ENCODE results near the gene SYT5. TPM values are rescaled to one million over a fixed set of nuclear protein-coding genes. Genes with fewer than 3 reads are reported as not detected.

Gene SYT5
- total and polyA plus RNA-seq, 2 of the 13 experiments (the other 11 are each of a cell fraction or from before 2014, with no cell fraction given): not detected

DNA sequence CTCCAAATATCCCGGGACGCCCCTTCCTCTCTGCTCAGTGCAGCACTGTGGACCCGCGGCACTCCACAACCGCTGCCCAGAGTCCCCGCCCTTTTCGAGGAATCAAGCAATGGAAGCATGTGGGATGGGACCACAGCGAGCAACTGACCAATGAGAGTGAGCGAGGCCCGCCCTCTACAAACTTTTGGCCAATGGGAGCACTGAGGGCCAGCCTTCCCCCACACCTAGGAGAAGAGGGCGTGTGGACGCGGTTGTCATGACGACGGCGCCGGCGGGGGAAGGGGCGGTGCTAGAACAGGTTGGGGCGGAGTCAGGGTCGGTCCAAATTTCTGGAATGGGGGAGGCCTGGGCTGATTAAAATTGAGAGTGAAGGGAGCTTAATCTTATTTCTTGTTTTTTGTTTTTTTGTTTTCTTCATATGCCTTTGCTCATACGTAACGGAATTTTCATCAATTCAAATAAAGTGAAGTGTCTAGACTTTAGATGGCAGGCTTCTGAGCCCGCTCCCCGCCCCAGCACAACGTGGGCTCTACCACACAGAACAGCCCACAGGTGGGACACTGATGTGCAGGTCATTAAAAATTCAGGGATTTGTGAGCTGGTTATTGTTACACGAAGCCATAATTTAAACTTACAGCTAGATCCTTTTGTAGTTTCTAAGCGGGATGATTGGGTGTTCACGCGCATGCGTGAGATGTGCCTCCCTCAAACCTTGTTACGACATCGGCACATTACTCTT is 13.4 kb downstream of the SYT5 start, which contains the start of gene DNAAF3 (continued):
- TF ChIP-seq ZNF382 (CRISPR knock-in tag; IDR thresholded peaks at IDR 0.05; ENCODE audit: borderline replicate concordance) (no peak), ZMYM3 (CRISPR knock-in tag; IDR thresholded peaks at IDR 0.05) (no peak), ZFP36L2 (CRISPR knock-in tag; IDR thresholded peaks at IDR 0.05) (no peak), SP2 (CRISPR knock-in tag; IDR thresholded peaks at IDR 0.05) (peak; percentile 94), U2AF1 (optimal IDR thresholded peaks at IDR 0.05; ENCODE audit: low read depth, low read length) (no peak), FOXK2 (IDR thresholded peaks at IDR 0.05) (peak; percentile 99), ZMAT3 (CRISPR knock-in tag; conservative IDR thresholded peaks at IDR 0.05) (no peak), HCFC1 (IDR thresholded peaks at IDR 0.05; ENCODE audit: low read depth, low read length) (no peak; the same call in 1 of the 2 replicates), ZFP36L1 (CRISPR knock-in tag; IDR thresholded peaks at IDR 0.05) (no peak), ZNF468 (CRISPR knock-in tag; IDR thresholded peaks at IDR 0.05) (no peak), ZNF263 (CRISPR knock-in tag; IDR thresholded peaks at IDR 0.05) (no peak), GTF2F1 (IDR thresholded peaks at IDR 0.05; ENCODE audit: low read length) (no peak), GTF3A (CRISPR knock-in tag; conservative IDR thresholded peaks at IDR 0.05) (no peak), ZNF780A (CRISPR knock-in tag; IDR thresholded peaks at IDR 0.05) (no peak), BRD4 (CRISPR knock-in tag; IDR thresholded peaks at IDR 0.05) (no peak), ZMYM4 (CRISPR knock-in tag; IDR thresholded peaks at IDR 0.05) (no peak), CREB1 (IDR thresholded peaks at IDR 0.05) (peak; percentile 71), CREB1 (CRISPR knock-in tag; IDR thresholded peaks at IDR 0.05) (peak; percentile 36; the same call in 1 of the 2 replicates)
- TF ChIP-seq, protein P1, sequence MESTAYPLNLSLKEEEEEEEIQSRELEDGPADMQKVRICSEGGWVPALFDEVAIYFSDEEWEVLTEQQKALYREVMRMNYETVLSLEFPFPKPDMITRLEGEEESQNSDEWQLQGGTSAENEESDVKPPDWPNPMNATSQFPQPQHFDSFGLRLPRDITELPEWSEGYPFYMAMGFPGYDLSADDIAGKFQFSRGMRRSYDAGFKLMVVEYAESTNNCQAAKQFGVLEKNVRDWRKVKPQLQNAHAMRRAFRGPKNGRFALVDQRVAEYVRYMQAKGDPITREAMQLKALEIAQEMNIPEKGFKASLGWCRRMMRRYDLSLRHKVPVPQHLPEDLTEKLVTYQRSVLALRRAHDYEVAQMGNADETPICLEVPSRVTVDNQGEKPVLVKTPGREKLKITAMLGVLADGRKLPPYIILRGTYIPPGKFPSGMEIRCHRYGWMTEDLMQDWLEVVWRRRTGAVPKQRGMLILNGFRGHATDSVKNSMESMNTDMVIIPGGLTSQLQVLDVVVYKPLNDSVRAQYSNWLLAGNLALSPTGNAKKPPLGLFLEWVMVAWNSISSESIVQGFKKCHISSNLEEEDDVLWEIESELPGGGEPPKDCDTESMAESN (CRISPR knock-in tag; conservative IDR thresholded peaks at IDR 0.05): no peak
- TF ChIP-seq, protein P2, sequence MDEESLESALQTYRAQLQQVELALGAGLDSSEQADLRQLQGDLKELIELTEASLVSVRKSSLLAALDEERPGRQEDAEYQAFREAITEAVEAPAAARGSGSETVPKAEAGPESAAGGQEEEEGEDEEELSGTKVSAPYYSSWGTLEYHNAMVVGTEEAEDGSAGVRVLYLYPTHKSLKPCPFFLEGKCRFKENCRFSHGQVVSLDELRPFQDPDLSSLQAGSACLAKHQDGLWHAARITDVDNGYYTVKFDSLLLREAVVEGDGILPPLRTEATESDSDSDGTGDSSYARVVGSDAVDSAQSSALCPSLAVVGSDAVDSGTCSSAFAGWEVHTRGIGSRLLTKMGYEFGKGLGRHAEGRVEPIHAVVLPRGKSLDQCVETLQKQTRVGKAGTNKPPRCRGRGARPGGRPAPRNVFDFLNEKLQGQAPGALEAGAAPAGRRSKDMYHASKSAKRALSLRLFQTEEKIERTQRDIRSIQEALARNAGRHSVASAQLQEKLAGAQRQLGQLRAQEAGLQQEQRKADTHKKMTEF (CRISPR knock-in tag; IDR thresholded peaks at IDR 0.05): no peak
- TF ChIP-seq, protein P3, sequence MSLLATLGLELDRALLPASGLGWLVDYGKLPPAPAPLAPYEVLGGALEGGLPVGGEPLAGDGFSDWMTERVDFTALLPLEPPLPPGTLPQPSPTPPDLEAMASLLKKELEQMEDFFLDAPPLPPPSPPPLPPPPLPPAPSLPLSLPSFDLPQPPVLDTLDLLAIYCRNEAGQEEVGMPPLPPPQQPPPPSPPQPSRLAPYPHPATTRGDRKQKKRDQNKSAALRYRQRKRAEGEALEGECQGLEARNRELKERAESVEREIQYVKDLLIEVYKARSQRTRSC (CRISPR knock-in tag; IDR thresholded peaks at IDR 0.05; ENCODE audit: low read depth): no peak
- TF ChIP-seq, protein P4, sequence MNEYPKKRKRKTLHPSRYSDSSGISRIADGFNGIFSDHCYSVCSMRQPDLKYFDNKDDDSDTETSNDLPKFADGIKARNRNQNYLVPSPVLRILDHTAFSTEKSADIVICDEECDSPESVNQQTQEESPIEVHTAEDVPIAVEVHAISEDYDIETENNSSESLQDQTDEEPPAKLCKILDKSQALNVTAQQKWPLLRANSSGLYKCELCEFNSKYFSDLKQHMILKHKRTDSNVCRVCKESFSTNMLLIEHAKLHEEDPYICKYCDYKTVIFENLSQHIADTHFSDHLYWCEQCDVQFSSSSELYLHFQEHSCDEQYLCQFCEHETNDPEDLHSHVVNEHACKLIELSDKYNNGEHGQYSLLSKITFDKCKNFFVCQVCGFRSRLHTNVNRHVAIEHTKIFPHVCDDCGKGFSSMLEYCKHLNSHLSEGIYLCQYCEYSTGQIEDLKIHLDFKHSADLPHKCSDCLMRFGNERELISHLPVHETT (CRISPR knock-in tag; conservative IDR thresholded peaks at IDR 0.05): no peak; the same call in 1 of the 2 replicates
- TF ChIP-seq, protein P5, sequence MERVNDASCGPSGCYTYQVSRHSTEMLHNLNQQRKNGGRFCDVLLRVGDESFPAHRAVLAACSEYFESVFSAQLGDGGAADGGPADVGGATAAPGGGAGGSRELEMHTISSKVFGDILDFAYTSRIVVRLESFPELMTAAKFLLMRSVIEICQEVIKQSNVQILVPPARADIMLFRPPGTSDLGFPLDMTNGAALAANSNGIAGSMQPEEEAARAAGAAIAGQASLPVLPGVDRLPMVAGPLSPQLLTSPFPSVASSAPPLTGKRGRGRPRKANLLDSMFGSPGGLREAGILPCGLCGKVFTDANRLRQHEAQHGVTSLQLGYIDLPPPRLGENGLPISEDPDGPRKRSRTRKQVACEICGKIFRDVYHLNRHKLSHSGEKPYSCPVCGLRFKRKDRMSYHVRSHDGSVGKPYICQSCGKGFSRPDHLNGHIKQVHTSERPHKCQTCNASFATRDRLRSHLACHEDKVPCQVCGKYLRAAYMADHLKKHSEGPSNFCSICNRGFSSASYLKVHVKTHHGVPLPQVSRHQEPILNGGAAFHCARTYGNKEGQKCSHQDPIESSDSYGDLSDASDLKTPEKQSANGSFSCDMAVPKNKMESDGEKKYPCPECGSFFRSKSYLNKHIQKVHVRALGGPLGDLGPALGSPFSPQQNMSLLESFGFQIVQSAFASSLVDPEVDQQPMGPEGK (CRISPR knock-in tag; IDR thresholded peaks at IDR 0.05): peak; percentile 18; the same call in 1 of the 2 replicates
- TF ChIP-seq, protein P6, sequence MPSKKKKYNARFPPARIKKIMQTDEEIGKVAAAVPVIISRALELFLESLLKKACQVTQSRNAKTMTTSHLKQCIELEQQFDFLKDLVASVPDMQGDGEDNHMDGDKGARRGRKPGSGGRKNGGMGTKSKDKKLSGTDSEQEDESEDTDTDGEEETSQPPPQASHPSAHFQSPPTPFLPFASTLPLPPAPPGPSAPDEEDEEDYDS (CRISPR knock-in tag; IDR thresholded peaks at IDR 0.05): 0 out of 2 replicates have a peak, but pooled peaks have one; percentile 4
